KOPT-K1 (cell line): ENCODE measurements around the gene PIK3R3.

Experiments used
- H3K27ac ChIP-seq: fragments of 200-600 bp; sonication (generic); 2 replicates; pipeline ENCODE4 v1.5.1; 2016; ENCODE audit warnings: antibody characterized with exemption, mild to moderate bottlenecking, low read depth, low read length; ENCODE audit not compliant: poor library complexity, severe bottlenecking
- H3K36me3 ChIP-seq: fragments of 200-600 bp; sonication (generic); 2 replicates; pipeline ENCODE4 v1.5.1; 2017; ENCODE audit warnings: antibody characterized with exemption, mild to moderate bottlenecking, low read length, moderate library complexity; ENCODE audit not compliant: insufficient read depth
- H3K9me3 ChIP-seq: fragments of 200-600 bp; sonication (generic); 2 replicates; pipeline ENCODE4 v1.5.1; 2017; ENCODE audit warnings: antibody characterized with exemption, low read length, mild to moderate bottlenecking; ENCODE audit not compliant: insufficient read depth, poor library complexity, severe bottlenecking

The PIK3R3 gene

GRCh38 chr1:46133181-46133658 is 791 bp upstream of the PIK3R3 start:
- Histone ChIP-seq H3K36me3 (no peaks in the 10 kb centered on the region), H3K9me3 (no peaks in the 10 kb centered on the region), H3K27ac (peak overlapping the region; percentile 94)

- H3K27ac ChIP-seq, result peak overlapping the region; percentile 94
- no peaks in the 10 kb centered on the region for H3K9me3 ChIP-seq
- H3K36me3 ChIP-seq, result no peaks in the 10 kb centered on the region
These were observed 509 bp downstream of the PIK3R3 start for GRCh38 chr1:46131712-46132528.

GRCh38 chr1:46131093-46131492 is 1.3 kb downstream of the PIK3R3 start:
- H3K36me3 ChIP-seq, result no peaks in the 10 kb centered on the region
- peak overlapping the region; percentile 46 for H3K27ac ChIP-seq
- H3K9me3 ChIP-seq, result no peaks in the 10 kb centered on the region

DNA sequence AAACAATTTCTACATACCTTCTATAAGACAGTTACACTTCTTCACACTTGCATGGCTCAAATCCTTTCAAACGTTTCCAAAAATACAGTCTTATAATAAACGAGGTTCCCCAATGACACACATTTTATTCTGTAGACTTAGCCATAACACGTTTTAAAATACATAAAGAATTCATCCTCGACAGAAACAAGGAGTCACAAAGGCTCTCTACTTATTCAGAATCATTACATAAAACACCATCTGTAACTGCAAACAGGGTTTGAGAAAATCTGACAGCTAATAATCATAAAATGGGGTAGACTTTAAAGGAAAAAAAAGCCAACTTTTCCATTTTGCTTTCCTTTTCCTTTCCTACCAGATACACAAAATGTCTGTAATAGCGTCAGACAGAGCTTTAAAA is 1.8 kb downstream of the PIK3R3 start:
- H3K27ac ChIP-seq, result peak overlapping the region; percentile 46

GRCh38 chr1:46130121-46130520 is 2.3 kb downstream of the PIK3R3 start:
- peak overlapping the region; percentile 46 for H3K27ac ChIP-seq
- no peaks in the 10 kb centered on the region for H3K9me3 ChIP-seq
- no peaks in the 10 kb centered on the region for H3K36me3 ChIP-seq

More for the DNA sequence above, 1.8 kb downstream of the PIK3R3 start:
- Histone ChIP-seq H3K9me3 (no peaks in the 10 kb centered on the region), H3K36me3 (no peaks in the 10 kb centered on the region)

DNA sequence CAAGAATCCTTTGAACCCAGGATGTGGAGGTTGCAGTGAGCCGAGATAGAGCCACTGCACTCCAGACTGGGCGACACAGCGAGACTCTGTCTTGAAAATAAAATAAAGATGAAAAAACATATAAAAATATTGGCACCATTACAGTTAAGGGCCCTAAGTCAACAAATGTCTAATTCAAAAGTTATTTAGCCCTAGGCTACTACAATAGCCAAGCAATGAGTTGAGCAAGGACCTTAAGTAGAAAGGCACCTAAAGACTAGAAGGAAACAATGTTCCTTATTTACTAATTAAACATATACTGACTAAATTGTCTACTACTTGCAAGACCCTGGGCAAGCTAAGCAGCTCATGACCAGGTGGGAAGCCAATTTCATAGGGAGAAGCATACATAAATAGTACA is 4.1 kb downstream of the PIK3R3 start:
- Histone ChIP-seq H3K9me3 (no peaks in the 10 kb centered on the region), H3K36me3 (no peaks in the 10 kb centered on the region), H3K27ac (no peak overlapping the region)

DNA sequence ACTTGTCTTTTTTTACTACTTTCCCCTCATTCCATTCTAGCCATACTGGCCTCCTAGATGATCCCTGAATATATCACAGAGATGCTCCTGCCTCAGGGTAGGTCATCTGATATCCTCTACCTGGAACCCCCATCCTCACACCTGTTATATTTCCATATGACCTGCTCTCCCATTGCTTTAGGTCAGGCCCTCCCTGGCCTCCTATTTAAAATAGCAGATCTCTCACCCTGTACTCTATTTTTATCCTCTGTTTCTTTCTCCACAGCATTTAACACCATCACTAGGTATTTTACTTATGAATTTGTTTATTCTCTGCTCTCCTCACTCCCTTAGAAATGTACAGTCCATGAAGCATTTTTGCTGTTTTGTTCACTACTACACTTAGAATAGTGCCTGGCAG is 13.6 kb downstream of the PIK3R3 start:
- no peaks in the 10 kb centered on the region for H3K9me3 ChIP-seq
- no peaks in the 10 kb centered on the region for H3K36me3 ChIP-seq
- H3K27ac ChIP-seq, result no peak overlapping the region

DNA sequence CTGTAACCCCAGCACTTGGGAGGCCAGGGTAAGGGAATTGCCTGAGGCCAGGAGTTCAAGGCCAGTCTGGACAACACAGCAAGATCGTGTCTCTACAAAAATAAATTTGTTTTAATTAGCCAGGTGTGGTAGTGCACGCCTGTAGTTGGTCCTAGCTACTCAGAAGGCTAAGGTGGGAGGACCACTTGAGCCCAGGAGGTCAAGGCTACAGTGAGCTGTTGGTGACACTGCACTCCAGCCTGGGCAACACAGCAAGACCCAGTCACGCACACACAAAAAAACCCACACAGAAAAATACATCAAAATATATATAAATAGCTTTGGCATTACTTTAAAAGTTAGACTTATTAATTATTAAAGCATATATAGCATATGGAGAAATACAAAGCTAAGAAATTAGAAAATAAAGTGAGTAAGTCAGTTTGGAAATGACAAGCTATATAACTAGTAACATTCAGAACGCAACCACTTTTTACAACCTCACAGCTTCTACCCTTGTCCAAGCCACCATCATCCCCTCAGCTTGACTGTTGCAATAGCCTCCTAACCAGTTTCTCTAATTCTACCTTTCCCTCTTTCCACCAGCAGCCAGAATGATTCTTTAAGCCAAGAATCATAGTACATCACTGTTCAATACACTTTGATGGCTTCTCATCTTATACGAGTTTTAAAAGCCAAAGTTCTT is 14.5 kb downstream of the PIK3R3 start:
- Histone ChIP-seq H3K27ac (no peak overlapping the region), H3K36me3 (no peaks in the 10 kb centered on the region), H3K9me3 (no peaks in the 10 kb centered on the region)

DNA sequence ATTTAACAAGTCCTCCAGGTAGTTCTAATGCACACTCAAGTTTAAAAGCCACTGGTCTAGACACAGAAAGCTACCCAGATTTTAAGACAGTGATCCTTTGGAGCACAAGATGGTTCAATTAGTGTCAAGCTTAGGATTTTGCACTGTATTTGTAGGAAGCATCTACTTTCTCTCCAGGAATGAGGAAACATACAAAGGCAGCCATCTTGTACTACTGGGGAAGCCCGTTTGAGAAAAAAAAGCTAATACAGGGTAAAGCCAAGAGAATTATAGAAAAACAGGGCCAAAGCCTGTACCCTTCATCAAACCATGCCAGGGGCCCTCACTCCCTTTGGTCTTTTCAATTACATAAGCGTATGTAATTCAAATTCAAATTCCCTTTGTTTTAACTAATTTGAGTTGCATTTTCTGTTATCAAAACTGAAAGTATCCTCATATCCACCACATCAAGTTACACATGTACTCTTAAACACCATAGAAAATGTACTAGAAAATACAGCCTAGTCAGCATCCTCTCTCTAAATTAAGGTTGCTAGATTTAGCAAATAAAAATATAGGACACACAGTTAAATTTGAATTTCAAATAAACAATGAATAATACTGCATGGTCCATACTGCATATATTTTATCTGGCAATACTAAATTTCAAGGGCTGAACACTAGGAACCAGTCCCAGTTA is 17.4 kb downstream of the PIK3R3 start:
- H3K9me3 ChIP-seq, result no peaks in the 10 kb centered on the region
- H3K36me3 ChIP-seq, result no peaks in the 10 kb centered on the region
- H3K27ac ChIP-seq, result peak overlapping the region; percentile 8

GRCh38 chr1:46113948-46114347 is 18.5 kb downstream of the PIK3R3 start:
- no peaks in the 10 kb centered on the region for H3K9me3 ChIP-seq
- H3K36me3 ChIP-seq, result no peaks in the 10 kb centered on the region
- H3K27ac ChIP-seq, result no peak overlapping the region

GRCh38 chr1:46112108-46112507 is 20.3 kb downstream of the PIK3R3 start:
- Histone ChIP-seq H3K27ac (no peak overlapping the region), H3K9me3 (no peaks in the 10 kb centered on the region), H3K36me3 (no peaks in the 10 kb centered on the region)

- Histone ChIP-seq H3K27ac (no peak overlapping the region), H3K9me3 (no peaks in the 10 kb centered on the region), H3K36me3 (no peaks in the 10 kb centered on the region)
These were observed 21.9 kb downstream of the PIK3R3 start for GRCh38 chr1:46110521-46110920.

- H3K27ac ChIP-seq, result no peak overlapping the region
- H3K36me3 ChIP-seq, result no peaks in the 10 kb centered on the region
- H3K9me3 ChIP-seq, result peaks cover 15% of the 10 kb centered on the region
These were observed 29.5 kb downstream of the PIK3R3 start for GRCh38 chr1:46102769-46103476.

DNA sequence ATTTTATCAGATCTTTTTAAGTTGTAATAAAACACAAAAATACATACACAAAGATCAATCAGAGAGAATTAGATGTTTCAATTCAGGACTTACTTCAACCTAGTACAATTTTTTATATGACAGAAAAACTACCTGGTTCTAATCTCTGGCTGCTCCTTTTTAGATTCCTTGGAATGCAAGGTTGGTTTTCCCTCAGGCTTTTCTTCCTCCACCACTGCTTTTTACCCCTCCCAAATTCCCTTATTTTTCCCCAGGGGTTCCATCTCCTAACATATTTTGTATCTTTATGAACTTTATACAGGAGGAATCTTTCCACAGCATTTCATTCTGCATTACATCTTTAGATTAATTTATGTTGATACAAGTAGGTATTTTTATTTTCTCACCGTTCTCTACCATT is 33.2 kb downstream of the PIK3R3 start:
- H3K36me3 ChIP-seq, result no peaks in the 10 kb centered on the region
- H3K9me3 ChIP-seq, result peaks cover 15% of the 10 kb centered on the region
- H3K27ac ChIP-seq, result no peak overlapping the region
